ENCODE results near the gene PDCD11.

GRCh38 chr10:103419101-103419500, 22.7 kb downstream of the PDCD11 start:
- TF ChIP-seq, protein P1, sequence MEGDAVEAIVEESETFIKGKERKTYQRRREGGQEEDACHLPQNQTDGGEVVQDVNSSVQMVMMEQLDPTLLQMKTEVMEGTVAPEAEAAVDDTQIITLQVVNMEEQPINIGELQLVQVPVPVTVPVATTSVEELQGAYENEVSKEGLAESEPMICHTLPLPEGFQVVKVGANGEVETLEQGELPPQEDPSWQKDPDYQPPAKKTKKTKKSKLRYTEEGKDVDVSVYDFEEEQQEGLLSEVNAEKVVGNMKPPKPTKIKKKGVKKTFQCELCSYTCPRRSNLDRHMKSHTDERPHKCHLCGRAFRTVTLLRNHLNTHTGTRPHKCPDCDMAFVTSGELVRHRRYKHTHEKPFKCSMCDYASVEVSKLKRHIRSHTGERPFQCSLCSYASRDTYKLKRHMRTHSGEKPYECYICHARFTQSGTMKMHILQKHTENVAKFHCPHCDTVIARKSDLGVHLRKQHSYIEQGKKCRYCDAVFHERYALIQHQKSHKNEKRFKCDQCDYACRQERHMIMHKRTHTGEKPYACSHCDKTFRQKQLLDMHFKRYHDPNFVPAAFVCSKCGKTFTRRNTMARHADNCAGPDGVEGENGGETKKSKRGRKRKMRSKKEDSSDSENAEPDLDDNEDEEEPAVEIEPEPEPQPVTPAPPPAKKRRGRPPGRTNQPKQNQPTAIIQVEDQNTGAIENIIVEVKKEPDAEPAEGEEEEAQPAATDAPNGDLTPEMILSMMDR (IDR thresholded peaks at IDR 0.05; ENCODE audit: poor library complexity), result no peak
- TF ChIP-seq EZH2 (IDR thresholded peaks at IDR 0.05; ENCODE audit: borderline replicate concordance), result no peak
